Mucosa of descending colon (tissue), 3 donors: ENCODE measurements around the gene KIAA2012. TPM values are rescaled to one million over a fixed set of nuclear protein-coding genes. Genes with fewer than 3 reads are reported as not detected.

Source experiments
- ATAC-seq: fragments of 200-7000 bp; cut with Tn5 transposase; one replicate; pipeline ENCODE4 v1.9.1; 2020; ENCODE audit warnings: mild to moderate bottlenecking, moderate library complexity
- DNase-seq, 3 donors: peaks; one replicate each; pipeline ENCODE4 v3.0.0-alpha.2; 2020
- H3K36me3 ChIP-seq: fragments of 200-600 bp; one replicate; pipeline ENCODE4 v1.8.0; 2021; ENCODE audit warnings: low read depth, mild to moderate bottlenecking
- H3K4me1 ChIP-seq: fragments of 200-600 bp; one replicate; pipeline ENCODE4 v1.8.0; 2021; ENCODE audit warnings: low read depth, mild to moderate bottlenecking
- H3K4me3 ChIP-seq: fragments of 200-600 bp; one replicate; pipeline ENCODE4 v1.8.0; 2021; ENCODE audit warnings: mild to moderate bottlenecking
- H3K9me3 ChIP-seq: fragments of 200-600 bp; one replicate; pipeline ENCODE4 v1.8.0; 2021; ENCODE audit warnings: mild to moderate bottlenecking
- intact Hi-C, 2 donors: fragments of 100-400 bp; cut with DNase I in 1 of 2; cut with micrococcal nuclease in 1 of 2; formaldehyde crosslinking; loops; one replicate each; pipeline versions ENCODE4 v1.11.0 to v1.11.1; 2022; cut with DNase I, micrococcal nuclease
- total RNA-seq, 3 donors: library from RNA; stranded (reverse); fragmentation: NEBNext Ultra II Directional in 2 of 3; extraction: Animal tissue kit (Norgen Biotek cat#: 25700) in 2 of 3; gene quantifications; one replicate each; pipeline versions ENCODE4 v1.2.1 to v1.2.4, GENCODE V29; 2021 to 2023
- TF ChIP-seq, protein P1 (sequence below): fragments of 200-600 bp; IDR thresholded peaks from one replicate; pipeline ENCODE4 v1.8.0; 2022; ENCODE audit warnings: antibody characterized with exemption, mild to moderate bottlenecking
- donor health status: DM: no; HTN: no; CAD: no; lungs with moderate emphysema.
- donor health status: DM: no; HTN: no; CAD: no.
- donor health status: DM: no; HTN: yes; CAD: no.

The KIAA2012 gene
- total RNA-seq, 3 donors from 2014 or later = 0.13 to 0.14 TPM; not detected in 1

DNA sequence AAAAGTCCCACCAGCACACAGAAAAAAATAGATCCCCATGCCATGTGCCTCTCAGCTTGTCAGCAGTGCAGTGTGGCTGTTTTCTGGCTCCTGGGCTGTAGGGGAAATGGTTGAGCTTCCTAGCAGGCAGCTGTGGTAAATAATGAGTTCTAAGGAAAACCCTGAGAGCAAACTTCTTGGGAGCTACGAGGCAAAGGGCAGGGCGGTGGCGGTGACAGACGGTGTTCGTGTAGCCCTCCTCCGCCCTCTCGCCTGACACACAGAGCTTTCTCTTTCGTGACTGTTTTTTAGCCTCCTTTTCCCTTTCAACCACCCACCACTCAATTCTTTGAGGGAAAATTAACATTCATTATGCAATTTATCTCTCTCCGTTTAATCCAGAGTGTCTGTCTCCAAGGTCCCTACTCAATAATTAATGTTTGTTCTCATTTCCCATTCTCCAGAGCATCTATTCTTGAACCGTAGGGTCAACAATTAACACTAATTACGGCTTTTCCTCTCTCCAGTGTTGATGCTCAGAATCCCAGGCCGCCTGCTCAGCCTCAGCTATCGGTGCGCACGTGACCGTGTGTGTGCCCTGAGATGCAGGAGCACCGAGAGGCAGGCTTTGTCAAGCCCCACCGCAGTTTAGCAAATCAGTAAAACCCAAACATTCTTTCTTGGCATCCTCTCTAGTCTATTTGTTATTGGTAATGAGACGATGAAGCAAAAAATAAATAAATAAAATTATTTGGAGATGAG, 50.1 kb downstream of the KIAA2012 start:
- peak; percentile 46 for ATAC-seq
- TF ChIP-seq, protein P1, sequence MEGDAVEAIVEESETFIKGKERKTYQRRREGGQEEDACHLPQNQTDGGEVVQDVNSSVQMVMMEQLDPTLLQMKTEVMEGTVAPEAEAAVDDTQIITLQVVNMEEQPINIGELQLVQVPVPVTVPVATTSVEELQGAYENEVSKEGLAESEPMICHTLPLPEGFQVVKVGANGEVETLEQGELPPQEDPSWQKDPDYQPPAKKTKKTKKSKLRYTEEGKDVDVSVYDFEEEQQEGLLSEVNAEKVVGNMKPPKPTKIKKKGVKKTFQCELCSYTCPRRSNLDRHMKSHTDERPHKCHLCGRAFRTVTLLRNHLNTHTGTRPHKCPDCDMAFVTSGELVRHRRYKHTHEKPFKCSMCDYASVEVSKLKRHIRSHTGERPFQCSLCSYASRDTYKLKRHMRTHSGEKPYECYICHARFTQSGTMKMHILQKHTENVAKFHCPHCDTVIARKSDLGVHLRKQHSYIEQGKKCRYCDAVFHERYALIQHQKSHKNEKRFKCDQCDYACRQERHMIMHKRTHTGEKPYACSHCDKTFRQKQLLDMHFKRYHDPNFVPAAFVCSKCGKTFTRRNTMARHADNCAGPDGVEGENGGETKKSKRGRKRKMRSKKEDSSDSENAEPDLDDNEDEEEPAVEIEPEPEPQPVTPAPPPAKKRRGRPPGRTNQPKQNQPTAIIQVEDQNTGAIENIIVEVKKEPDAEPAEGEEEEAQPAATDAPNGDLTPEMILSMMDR = no peak
- H3K4me3 ChIP-seq = no peak overlapping the region
- DNase-seq = peak in 1 of 3 donors; percentile 30
- no peaks in the 10 kb centered on the region for H3K9me3 ChIP-seq
- intact Hi-C loops = no loop called here
- no peaks in the 10 kb centered on the region for H3K36me3 ChIP-seq
- no peaks in the 10 kb centered on the region for H3K4me1 ChIP-seq

DNA sequence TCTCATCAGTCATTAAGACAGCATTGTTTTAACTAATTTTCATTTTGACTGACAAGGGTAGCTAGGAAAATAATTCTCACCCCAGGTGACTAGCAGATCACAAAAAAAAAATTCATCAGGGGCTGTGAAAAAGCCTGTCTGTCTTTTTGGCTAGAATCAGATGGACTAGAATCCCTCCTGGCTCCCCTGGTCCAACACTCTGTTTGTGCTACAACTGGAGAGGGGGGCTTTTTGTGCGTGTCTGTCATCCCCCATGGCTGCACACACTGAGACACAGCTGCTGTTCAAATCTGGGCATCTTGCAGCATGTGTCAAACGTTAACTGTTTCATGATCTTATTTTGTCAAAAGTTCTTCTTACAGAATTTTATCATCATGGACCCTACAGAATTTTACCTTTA, 51.2 kb downstream of the KIAA2012 start:
- H3K36me3 ChIP-seq = no peaks in the 10 kb centered on the region
- no peak overlapping the region for H3K4me3 ChIP-seq
- DNase-seq = no peak
- TF ChIP-seq, protein P1 = no peak
- intact Hi-C loops = no loop called here
- H3K9me3 ChIP-seq = no peaks in the 10 kb centered on the region
- no peak for ATAC-seq
- H3K4me1 ChIP-seq = no peaks in the 10 kb centered on the region

DNA sequence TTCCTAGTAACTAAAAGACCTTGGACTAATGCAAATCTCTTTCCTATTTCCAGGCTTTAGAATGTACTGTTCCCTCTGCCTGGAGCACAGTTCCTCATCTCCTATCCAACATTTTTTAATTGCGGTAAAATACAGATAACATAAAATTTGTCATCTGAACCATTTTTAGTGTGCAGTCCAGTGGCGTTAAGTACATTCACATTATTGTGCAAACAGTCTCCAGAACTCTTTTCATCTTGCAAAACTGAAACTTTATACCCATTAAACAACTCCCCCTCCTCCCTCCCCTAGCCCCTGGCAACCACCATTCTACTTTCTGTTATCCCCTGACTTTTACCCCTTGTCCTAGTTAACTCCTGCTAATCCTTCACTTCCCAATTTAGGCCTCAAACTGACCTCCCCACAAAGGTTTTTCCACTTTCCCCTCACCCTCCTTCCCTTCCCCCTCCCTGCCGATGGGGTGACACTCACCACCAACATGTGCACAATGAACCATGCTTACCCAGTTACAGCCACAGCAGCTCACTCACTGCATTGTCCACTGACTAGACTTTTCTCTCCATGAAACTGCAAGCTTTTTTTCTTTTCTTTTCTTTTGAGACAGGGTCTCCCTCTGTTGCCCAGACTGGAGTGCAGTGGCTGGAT, 54.8 kb downstream of the KIAA2012 start:
- TF ChIP-seq, protein P1 = no peak
- Histone ChIP-seq H3K36me3 (no peaks in the 10 kb centered on the region), H3K9me3 (no peaks in the 10 kb centered on the region), H3K4me3 (no peak overlapping the region), H3K4me1 (no peaks in the 10 kb centered on the region)
- intact Hi-C loops = no loop called here
- no peak for DNase-seq
- no peak for ATAC-seq

DNA sequence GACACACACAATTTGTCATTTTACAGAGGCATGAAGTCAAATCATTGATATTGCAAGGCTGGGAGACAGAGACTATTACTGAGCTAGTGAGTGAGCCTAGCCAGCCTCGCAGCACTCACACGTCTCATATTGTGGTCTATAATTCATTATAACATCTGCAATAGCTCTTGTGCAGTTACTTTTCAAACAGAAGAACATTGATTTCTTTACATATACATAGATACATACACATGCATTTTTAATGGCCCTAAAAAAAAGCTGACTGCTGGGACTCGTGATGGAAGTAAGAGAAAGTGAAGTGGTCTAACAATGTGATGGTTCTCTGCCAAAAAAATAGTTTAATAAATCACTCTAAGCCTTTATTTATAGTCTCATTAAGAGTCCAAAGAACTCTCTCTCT, 56.8 kb downstream of the KIAA2012 start:
- H3K9me3 ChIP-seq = no peaks in the 10 kb centered on the region
- H3K36me3 ChIP-seq = no peaks in the 10 kb centered on the region
- DNase-seq (no peak), ATAC-seq (no peak)
- intact Hi-C loops = no loop called here
- TF ChIP-seq, protein P1 = no peak
- no peaks in the 10 kb centered on the region for H3K4me1 ChIP-seq
- no peak overlapping the region for H3K4me3 ChIP-seq

DNA sequence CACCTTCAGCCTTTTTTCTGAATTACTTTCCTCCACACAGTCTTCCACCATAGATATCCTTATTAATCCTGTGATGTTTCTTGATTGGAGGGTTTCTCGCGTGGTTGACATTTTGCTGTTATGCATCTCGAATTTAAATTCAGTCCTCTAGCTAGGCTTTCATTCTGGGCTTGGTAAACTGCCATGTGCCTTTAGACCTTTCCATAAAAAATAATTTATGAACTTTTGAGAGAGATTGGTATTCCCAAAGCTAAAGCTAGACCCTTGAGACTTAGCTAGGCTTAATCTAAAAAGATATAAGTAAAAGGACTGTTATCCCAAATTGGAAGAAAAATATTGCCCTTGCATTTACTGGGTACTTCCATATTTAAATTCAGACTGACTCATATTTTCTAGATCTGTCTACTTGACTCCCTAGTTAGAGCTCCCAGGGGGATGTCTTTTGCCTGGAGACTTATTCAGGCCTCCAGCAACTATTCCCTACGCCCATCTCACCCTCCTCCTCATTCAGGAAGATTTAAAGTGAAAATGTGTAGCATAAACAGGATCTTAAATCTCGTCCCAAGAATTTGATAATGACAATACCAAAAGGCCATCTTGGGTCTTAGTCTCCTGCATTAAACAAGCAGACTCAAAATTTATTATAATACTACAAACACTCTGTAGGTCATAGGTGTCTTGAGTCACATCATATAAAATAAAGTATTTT, 60.3 kb downstream of the KIAA2012 start:
- TF ChIP-seq, protein P1 = no peak
- no peak for DNase-seq
- intact Hi-C loops = no loop called here
- H3K36me3 ChIP-seq = no peaks in the 10 kb centered on the region
- no peak overlapping the region for H3K4me3 ChIP-seq
- ATAC-seq = no peak
- H3K4me1 ChIP-seq = no peaks in the 10 kb centered on the region
- no peaks in the 10 kb centered on the region for H3K9me3 ChIP-seq
